GM03348 (cell line): ENCODE data around the gene THEMIS2.

Experiments used
- DNase-seq: peaks from one replicate; pipeline ENCODE4 v3.0.0; 2012; ENCODE audit warnings: low spot score

Gene THEMIS2

GRCh38 chr1:27885621-27886352 is 13.4 kb downstream of the THEMIS2 start:
- DNase-seq, result no peak

- no peak for DNase-seq
Observed at GRCh38 chr1:27886353-27886679, 14.0 kb downstream of the THEMIS2 start.

GRCh38 chr1:27886744-27887143 is 14.4 kb downstream of the THEMIS2 start:
- DNase-seq, result no peak

DNA sequence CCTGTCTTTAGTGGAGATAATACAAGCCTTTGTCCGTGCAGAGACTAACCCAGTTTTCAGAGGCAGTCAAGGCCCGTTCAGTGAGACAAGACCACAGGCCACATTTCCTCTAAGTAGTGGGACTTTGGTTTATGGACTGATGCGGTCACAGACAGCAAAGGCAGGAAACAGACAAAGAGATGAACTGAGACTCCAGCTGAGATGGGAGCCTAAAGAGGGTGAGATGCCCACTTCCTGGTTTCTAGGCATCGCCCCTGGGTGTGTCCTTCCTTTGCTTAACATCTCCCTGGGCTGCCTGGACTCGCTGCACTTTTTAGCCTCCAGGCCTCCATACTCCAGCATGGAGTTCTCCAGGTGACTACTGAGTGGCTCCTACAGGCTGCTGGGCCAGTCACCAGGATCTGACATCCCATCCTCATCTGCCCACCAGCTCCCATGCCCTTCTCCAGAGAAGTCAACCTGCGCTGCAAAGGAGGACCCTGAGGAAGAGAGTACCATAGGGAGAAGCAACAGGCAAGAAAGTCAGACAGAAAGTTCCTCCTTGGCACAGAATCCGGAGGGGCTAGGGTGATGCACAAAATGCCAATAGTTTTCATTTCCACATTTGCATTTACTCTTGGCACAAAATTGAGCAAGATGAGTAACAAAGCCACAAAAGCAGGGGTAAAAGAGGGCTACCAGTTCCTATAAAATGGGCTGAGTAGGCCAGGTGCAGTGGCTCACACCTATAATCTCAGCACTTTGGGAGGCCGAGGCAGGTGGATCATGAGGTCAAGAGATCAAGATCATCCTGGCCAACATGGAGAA is 15.1 kb downstream of the THEMIS2 start:
- no peak for DNase-seq

- DNase-seq, result no peak
Observed at GRCh38 chr1:27889506-27889905, 17.2 kb downstream of the THEMIS2 start.

- DNase-seq, result no peak
Observed at GRCh38 chr1:27891196-27891889, 19.0 kb downstream of the THEMIS2 start.

DNA sequence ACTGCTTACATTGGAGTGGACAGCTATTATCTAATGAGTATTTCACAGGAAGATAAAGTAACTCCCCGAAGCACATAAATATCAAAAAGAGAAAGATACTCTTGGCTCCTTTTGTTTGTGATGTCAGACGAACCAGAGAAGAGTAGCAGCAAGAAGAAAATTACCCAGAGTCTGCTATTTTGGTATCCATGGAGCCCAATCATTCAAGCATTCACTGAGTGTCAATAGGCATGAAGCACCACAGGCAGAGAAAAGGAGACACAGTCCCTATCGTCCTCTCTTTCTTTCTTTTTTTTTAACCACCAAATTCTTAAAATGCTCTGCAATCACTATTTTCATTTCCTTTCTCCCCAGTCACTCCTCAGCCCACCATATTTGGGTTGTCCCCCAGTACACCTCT is 22.2 kb downstream of the THEMIS2 start:
- DNase-seq, result no peak

DNA sequence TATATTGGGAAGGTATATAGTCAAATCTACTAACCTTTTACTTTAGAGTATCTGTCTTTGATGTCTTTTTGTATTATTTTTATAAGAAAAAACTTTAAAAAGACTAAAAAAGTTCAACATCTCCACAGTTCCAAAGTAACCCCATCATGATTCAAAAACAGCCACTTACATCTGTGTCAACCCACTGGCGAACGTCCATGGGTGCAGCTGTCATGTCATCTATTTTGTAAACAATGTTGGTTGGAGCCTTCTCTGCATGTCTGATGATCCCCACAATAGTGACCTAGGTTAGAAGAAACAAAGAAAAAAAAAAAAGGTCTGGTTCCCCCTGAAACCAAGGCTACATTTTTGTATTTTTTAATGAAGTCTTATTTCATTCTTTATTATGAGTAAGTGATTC is 34.4 kb downstream of the THEMIS2 start:
- DNase-seq, result no peak

DNA sequence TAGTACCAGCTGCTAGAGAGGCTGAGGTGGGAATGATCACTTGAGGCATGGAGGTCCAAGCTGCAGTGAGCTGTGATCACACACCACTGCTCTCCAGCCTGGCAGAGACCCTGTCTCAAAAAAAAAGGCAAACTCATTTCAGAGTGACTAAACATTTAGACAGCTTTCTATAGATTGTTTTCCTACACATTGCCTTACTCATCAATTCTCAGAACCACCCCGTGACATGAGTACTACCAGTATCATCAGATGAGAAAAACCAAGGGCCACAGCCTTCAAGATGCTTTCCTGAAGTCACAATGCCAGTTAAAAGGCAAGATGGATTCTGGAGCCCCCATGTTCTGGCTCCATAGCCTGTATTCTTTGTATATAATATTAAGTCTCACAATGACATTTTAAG is 40.1 kb downstream of the THEMIS2 start:
- no peak for DNase-seq

- no peak for DNase-seq
Observed at GRCh38 chr1:27915082-27915575, 42.8 kb downstream of the THEMIS2 start.

DNA sequence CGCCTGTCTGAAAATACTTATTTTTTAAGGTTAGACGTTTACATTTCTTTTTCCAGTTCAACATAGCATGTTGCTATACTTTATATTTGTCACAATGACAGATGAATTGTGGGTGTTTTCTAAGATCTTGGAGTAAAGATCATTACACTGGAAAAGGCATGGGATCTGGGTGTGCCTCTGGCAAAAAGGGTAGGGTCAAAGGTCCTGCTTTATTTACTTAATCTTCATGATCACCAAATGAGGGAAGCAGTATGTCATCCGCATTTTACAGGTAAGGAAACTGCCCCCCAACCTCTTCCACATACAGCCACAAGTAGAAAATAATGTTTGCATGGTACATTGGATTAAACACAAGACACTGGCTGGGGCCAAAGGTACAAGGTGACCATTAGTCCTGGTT is 49.9 kb downstream of the THEMIS2 start:
- no peak for DNase-seq

DNA sequence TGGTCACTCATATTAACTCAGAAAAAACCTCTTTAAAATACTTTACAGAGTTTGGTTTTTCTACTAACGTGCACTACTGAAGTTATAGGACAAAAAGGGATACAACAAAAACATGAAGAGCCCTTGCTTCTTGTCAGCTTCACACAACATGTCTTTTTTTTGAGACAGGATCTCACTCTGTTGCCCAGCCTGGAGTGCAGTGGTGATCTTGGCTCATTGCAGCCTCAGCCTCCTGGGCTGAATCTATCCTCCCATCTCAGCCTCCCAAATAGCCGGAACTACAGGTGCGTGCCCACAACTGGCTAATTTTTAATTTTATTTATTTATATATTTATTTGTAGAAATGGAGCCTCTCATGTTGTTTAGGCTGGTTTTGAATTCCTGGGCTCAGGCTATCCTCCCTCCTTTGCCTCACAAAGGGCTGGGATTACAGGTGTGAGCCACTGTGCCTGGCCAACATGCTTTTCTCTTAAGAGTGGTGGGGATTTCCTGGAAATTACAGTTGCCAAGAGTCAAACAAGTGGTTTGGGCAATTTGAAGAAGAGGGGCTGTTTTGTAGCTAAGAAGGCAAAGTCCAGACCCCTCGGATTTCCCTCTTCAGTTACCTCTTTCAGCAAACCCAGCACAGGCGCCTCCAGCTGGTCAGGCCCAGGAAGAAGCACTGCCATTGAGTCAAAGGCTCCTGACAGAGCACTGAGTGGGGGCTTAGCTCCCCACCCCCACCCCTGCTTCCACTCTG is 56.0 kb downstream of the THEMIS2 start:
- DNase-seq, result no peak

DNA sequence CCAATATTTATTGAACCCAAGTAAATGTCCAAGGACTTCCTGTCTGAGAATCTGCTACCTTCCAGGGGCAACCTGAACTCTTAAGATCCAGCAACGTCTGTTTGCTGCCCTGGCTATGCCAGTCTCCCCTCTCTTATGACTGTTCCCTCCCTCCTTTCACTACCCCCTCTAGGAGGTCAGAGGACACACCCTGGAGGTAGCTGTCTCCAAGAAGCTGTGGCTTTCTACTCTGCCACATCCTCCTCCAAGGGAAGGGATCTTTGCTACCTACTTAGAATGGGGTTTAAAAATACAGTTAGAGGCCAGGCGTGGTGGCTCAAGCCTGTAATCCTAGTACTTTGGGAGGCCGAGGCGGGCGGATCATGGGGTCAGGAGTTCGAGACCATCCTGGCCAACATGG is 58.8 kb downstream of the THEMIS2 start:
- no peak for DNase-seq

GRCh38 chr1:27931759-27932158 is 59.4 kb downstream of the THEMIS2 start:
- DNase-seq, result no peak

DNA sequence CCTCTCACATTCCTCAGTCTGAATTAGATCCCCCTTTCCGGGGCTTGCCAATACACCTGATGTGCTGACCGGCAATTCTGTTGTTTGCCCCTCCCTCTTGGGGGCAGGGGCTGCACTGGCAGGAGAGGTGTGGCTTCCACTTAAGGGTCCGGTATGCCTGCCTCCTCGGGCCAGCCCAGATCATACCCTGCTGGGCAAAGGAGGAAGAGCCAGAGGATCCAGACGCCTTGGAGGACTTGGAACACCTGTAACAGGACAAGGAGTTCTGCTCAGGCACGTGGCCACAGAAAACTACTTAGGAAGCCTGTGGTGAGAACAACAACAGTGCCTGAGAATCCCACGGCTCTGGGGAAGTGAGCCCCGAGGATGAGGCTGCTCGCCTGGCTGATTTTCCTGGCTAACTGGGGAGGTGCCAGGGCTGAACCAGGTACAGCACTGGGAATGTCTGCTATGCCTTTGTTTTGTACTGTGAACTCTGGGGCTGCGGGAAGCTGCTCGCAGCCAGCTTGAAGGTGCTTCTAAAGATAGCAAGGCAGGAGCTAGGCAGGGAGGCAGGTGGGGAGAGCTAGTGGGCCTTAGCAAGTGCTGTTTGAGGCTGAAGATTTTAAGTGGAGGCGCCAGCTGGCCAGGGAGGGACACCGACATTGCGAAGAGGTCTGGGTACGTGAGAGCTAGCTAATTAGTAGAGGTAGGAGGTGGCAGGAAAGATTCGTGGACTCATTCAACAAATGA is 62.6 kb downstream of the THEMIS2 start, which contains the start of gene SMPDL3B:
Gene SMPDL3B, plus strand, starts transcription at position 183 of the 732 bp plus-strand sequence. Its CDS starts 184 bp downstream, at position 367.
- no peak for DNase-seq

DNA sequence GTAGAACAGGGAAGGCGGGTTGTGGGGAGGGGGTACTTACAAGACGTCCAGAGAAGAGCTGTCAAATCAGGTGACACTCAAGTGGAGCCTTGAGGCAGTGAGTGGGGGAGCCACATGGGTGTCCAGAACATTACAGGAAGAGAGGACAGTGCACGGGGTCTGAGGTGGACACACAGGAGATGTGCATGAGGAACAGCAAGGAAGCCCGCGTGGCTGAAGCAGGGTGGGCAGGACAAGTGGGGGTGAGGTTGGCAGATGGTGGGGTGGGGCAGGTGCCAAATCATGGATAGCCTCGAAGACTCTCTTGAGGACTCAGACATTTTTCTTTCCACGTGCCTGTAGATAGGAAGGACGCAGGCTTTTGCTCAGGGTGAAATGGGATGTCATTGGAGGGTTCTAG is 63.4 kb downstream of the THEMIS2 start:
- DNase-seq, result no peak
